ENCODE measurements around the gene RHOB.
"Not testable (repeated sequence)": the region's sequence is repeated elsewhere in the genome, so short reads cannot be mapped to it uniquely, and the experiment has no call there.

GRCh38 chr2:20435456-20435855 lies 11.4 kb upstream of the RHOB start:
- not testable (repeated sequence) for TF ChIP-seq POLR2A, CTCF (IDR thresholded peaks at IDR 0.05)
